ENCODE results near the gene CIP2A.

The CIP2A gene

DNA sequence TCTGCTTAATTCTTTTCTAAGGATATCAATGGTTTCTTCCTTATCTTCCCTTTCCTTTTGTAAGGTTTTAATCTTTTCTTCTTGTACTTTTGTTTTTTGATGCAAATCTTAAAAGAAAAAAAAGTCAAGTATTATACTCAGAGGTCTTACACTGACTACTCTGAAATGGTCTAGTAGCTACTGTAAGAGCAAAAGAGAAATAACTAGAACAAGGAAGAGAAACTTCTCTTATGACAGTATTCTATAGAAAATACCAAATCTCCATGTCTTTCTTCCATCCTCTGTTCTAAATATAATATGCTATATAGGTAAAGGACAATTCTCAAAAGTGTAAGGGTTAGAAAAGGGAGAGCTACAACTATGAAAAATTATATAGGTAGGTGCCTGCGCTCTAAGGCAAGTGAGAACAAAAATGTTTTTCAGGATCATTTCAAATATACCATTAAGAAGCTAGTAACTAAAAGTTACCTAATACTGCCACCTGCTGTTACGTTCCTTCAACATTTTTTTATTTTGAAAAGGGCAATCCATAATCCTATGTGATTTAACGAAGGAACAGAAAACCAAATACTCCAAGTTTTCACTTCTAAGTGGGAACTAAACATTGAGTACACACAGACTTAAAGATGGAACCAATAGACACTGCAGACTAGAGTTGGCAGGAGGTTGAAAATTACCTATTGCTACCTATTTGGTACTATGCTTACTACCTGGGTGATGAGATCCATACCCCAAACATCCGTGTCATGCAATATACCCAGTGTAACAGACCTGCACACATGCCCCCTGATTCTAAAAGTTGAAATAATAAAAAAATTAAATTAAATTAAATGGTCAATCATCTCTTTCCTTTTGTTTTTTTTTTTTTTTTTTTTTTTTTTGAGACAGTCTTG lies 36.7 kb downstream of the CIP2A start:
- H3K4me3 ChIP-seq (ENCODE audit: low read depth, low read length) = no peak overlapping the region
- no peak for TF ChIP-seq CTCF (IDR thresholded peaks at IDR 0.05; ENCODE audit: borderline replicate concordance, insufficient read depth, low read depth, low read length)

DNA sequence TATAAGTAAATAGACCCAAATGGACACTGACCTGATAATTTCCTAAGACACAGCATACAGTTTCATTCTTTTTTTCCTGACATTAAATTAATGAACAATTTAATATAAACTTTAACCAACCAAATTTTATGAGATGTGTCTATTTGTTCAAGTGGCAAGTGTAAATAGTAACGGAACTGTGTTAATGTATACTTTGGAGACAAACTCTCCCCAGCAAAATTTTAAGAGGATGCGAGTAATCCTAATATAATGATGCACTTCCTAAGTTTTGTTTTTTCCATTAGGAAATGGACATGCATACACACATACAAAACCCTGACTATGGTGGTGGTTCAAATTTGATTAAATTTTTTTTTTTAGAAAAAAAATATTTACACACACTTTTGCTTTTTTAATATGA lies 40.4 kb downstream of the CIP2A start:
- TF ChIP-seq CTCF (IDR thresholded peaks at IDR 0.05; ENCODE audit: borderline replicate concordance, insufficient read depth, low read depth, low read length) = no peak
- H3K4me3 ChIP-seq (ENCODE audit: low read depth, low read length) = no peak overlapping the region

GRCh38 chr3:108548304-108548703 lies 40.9 kb downstream of the CIP2A start:
- no peak overlapping the region for H3K4me3 ChIP-seq (ENCODE audit: low read depth, low read length)
- TF ChIP-seq CTCF (IDR thresholded peaks at IDR 0.05; ENCODE audit: borderline replicate concordance, insufficient read depth, low read depth, low read length) = no peak

- no peak for TF ChIP-seq CTCF (IDR thresholded peaks at IDR 0.05; ENCODE audit: borderline replicate concordance, insufficient read depth, low read depth, low read length)
- H3K4me3 ChIP-seq (ENCODE audit: low read depth, low read length) = no peak overlapping the region
These were observed 42.5 kb downstream of the CIP2A start for GRCh38 chr3:108546692-108547091.

DNA sequence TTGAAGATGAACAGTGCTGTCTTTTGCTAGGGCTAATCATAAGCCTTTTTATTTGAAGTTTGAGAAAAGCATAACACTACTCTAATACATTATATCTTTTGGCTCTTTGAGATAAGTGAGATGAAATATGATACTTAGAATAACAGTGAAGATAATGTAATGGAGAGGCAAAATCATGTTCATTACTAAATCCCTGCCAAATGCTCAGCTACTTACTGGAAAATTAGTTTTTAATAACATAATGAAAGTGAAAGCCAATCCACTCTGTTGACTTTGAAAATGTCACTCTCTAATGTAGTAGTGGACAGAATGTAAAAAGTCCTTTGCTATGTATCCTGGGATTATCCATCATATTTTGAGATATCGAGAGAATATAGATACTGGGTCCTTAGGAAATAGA lies 43.0 kb downstream of the CIP2A start:
- TF ChIP-seq CTCF (IDR thresholded peaks at IDR 0.05; ENCODE audit: borderline replicate concordance, insufficient read depth, low read depth, low read length) = no peak
- H3K4me3 ChIP-seq (ENCODE audit: low read depth, low read length) = no peak overlapping the region

DNA sequence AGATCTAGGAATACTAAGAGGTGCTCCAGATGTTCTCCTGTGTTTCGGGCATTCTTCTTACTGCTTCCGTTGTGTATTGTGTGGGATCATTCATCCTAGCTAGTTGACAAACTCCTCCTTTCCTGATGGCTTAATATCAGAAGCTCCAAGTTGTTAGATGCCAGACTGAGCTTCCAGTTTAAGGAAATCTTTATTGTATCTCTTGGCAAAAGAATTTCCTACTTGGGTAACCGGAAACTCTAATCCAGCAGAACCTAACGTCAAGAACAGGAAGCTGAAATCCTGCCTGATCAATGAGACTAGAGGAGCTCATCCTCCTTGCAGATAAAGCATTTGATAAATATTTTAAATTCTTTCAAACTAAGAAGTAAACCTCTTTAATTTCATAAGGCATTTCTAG lies 51.2 kb downstream of the CIP2A start:
- no peak for TF ChIP-seq CTCF (IDR thresholded peaks at IDR 0.05; ENCODE audit: borderline replicate concordance, insufficient read depth, low read depth, low read length)
- no peak overlapping the region for H3K4me3 ChIP-seq (ENCODE audit: low read depth, low read length)

Data from GM12875 (cell line).